Coronary artery (tissue), 2 donors: ENCODE data around the gene ADGRG6.
"Not testable (repeated sequence)": the region's sequence is repeated elsewhere in the genome, so short reads cannot be mapped to it uniquely, and the experiment has no call there.

Experiments
- DNase-seq: peaks from one replicate; pipeline ENCODE4 v3.0.0-alpha.2; 2017; ENCODE audit warnings: low spot score
- H3K27ac ChIP-seq, 2 donors: fragments of 200-600 bp; sonication (generic); one replicate each; pipeline ENCODE4 v1.5.1; 2016 to 2019
- H3K4me3 ChIP-seq: fragments of 200-600 bp; sonication (generic); 2 replicates; pipeline ENCODE4 v1.5.1; 2016; ENCODE audit warnings: mild to moderate bottlenecking, moderate library complexity
- CTCF ChIP-seq: fragments of 200-600 bp; sonication (generic); IDR thresholded peaks from one replicate; pipeline ENCODE4 v1.5.1; 2019; ENCODE audit warnings: antibody characterized with exemption

The ADGRG6 gene

GRCh38 chr6:142279350-142280180, 22.2 kb upstream of the ADGRG6 start:
- no peak for DNase-seq
- TF ChIP-seq CTCF: no peak
- H3K27ac ChIP-seq: no peak overlapping the region
- no peak overlapping the region for H3K4me3 ChIP-seq

- H3K27ac ChIP-seq: no peak overlapping the region
- no peak overlapping the region for H3K4me3 ChIP-seq
- no peak for DNase-seq
- TF ChIP-seq CTCF: no peak
Measured at GRCh38 chr6:142280265-142280664, 21.5 kb upstream of the ADGRG6 start.

GRCh38 chr6:142280927-142281326, 20.9 kb upstream of the ADGRG6 start:
- DNase-seq: no peak
- no peak overlapping the region for H3K27ac ChIP-seq
- no peak for TF ChIP-seq CTCF
- no peak overlapping the region for H3K4me3 ChIP-seq

GRCh38 chr6:142283138-142283537, 18.7 kb upstream of the ADGRG6 start:
- not testable (repeated sequence) for H3K4me3 ChIP-seq, DNase-seq, H3K27ac ChIP-seq

- no peak overlapping the region for H3K4me3 ChIP-seq
- H3K27ac ChIP-seq: no peak overlapping the region
- TF ChIP-seq CTCF: no peak
- no peak for DNase-seq
Measured at GRCh38 chr6:142284419-142284818, 17.4 kb upstream of the ADGRG6 start.

GRCh38 chr6:142285235-142286087, 16.3 kb upstream of the ADGRG6 start:
- no peak for DNase-seq
- no peak overlapping the region for H3K27ac ChIP-seq
- TF ChIP-seq CTCF: no peak
- H3K4me3 ChIP-seq: no peak overlapping the region

GRCh38 chr6:142286088-142286409, 15.8 kb upstream of the ADGRG6 start:
- no peak overlapping the region for H3K27ac ChIP-seq
- DNase-seq: no peak
- TF ChIP-seq CTCF: no peak
- H3K4me3 ChIP-seq: no peak overlapping the region
